ES-I3 (cell line): Measurements from ENCODE around the gene WNK2.

Experiments
- H3K36me3 ChIP-seq: 2 replicates; pipeline ENCODE4 v1.6.1; 2013; ENCODE audit warnings: mild to moderate bottlenecking, low read length, control low read depth, moderate library complexity; ENCODE audit not compliant: insufficient read depth
- H3K4me1 ChIP-seq: 2 replicates; pipeline ENCODE4 v1.6.1; 2013; ENCODE audit warnings: mild to moderate bottlenecking, control low read depth, low read length; ENCODE audit not compliant: insufficient read depth
- H3K9ac ChIP-seq: 2 replicates; pipeline ENCODE4 v1.6.1; 2013; ENCODE audit warnings: low read depth, mild to moderate bottlenecking, low read length, moderate library complexity
- H3K9me3 ChIP-seq: 2 replicates; pipeline ENCODE4 v1.6.1; 2013; ENCODE audit warnings: mild to moderate bottlenecking, low read length, moderate library complexity; ENCODE audit not compliant: control insufficient read depth, insufficient read depth

The WNK2 gene

DNA sequence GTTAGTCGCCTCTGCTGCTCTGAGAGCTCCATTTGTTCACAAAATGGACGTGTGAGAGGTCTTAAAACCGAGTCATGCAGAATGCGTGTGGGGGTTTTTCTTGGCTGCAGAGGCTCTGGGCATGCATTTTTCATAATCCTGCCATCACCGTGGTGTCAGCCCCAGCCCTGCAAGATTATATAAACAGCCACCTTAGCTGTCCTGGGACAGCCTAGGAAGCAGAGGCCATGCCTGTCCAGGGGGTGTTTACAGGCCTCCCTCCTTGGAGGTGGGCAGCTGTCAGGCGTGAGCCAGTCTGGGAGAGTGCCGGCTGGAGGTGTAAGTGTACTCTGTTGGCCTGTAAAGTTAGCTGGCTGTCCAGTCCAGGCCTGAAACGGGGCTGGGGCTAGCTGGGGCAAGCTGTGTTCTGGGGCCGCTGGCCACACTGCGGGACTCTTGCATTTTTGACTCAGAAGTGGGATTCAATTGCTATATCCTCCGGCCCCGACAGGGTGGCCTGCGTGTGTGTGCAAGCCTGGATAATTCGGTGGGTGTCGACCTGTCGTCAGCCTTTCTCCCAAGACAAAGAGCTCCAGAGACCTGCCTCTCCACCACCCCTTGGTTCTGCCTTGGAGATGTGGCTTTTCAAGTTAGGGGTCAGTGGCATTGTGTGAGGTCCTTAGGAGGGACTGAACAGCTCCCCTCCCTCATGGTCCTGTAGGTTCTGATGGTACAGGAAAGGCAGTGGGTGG, 2.4 kb downstream of the WNK2 start:
- H3K4me1 ChIP-seq, result peaks cover 3% of the 10 kb centered on the region; the same call in 1 of the 2 replicates
- H3K9ac ChIP-seq, result no peak overlapping the region
- no peaks in the 10 kb centered on the region for H3K36me3 ChIP-seq
- no peaks in the 10 kb centered on the region for H3K9me3 ChIP-seq

DNA sequence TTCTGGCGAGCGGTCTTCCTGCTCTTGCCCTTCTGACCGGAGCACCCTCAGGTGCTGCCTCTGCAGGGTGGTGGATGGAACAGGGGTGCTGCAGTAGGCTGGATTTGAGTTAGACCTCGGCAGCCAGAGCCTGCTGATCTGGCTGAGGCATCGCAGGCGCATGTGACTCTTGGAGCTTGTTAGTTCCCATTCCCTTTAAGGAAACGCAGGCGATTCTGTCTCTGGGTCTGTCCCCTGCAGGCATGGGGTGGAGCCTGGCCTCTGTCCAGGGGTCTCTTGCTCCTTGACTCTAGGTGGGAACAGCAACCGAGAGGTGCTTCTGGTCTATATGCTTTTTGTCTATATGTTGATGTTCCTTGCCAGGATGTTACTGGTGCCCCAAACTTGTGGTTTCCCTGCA, 3.1 kb downstream of the WNK2 start:
- Histone ChIP-seq H3K9me3 (no peaks in the 10 kb centered on the region), H3K4me1 (peaks cover 3% of the 10 kb centered on the region; the same call in 1 of the 2 replicates), H3K9ac (no peak overlapping the region), H3K36me3 (no peaks in the 10 kb centered on the region)

DNA sequence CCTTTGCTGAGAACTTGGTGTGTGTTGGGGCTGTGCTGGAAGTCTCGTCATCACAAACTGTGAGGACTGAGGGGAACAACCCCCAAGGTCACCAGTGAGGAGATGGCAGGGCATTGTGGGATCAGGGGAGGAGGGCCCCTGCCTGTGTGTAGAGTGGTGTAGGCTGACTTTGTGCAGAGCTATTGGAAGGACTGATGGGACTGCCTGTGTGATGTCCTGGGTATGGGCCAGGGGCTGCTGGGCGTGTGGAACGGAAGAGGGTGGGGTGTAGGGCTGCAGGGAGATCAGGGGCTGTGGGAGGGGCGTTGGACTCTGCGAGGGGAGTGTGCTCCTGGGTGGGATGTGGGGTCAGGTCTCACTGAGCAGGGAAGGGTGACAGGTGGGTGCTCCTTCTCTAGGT, 3.6 kb downstream of the WNK2 start:
- no peak overlapping the region for H3K9ac ChIP-seq
- no peaks in the 10 kb centered on the region for H3K36me3 ChIP-seq
- no peaks in the 10 kb centered on the region for H3K9me3 ChIP-seq
- H3K4me1 ChIP-seq, result peaks cover 3% of the 10 kb centered on the region; the same call in 1 of the 2 replicates

DNA sequence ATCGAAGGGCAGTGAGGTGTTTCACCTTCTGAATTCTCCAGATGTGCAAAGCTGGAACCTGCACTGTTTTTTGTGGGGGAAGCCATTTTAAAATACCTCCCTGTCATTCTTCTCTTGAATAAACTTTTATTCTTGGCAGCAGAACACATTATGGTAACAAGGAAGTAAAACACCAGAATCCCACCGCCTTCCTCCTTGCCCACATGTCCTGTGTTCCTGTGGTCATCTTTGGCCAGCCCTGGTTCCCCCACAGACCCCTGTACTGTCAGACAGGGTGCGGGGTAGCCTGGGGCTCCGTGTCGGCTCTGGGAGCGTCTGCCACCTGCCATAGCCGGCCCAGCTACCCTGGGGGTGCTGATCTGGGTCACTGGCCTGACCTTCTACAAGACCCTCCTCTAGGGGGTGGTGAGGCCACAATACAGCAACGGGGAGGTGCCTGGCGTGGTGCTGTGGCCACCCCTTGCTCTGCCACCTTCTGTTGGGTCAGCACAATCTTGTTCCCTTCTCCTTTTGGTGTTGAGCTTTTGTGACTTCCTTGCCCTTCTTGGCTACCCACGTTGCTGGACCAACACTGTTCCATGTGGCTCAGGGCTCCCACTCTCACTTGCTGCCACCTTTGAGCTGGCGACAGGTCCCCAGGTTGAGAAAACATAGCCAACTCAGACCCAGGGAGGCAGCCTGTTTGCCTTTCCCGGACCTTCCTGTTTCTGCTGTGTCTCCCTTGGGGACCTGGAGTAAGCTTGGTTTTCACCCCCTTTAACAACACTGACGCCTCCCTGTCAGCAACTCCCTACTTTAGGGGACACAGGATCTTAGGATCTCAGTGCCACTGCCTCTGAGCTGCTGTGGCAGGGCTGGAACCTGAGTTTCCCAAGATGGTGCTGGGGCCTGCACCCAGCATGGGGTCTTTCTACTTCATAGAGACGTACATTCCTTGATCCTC, 4.8 kb downstream of the WNK2 start:
- Histone ChIP-seq H3K9ac (no peak overlapping the region), H3K36me3 (no peaks in the 10 kb centered on the region), H3K4me1 (peaks cover 8% of the 10 kb centered on the region)

GRCh38 chr9:93189369-93190132, 5.6 kb downstream of the WNK2 start:
- H3K36me3 ChIP-seq, result no peaks in the 10 kb centered on the region
- H3K9me3 ChIP-seq, result no peaks in the 10 kb centered on the region
- no peak overlapping the region for H3K9ac ChIP-seq
- H3K4me1 ChIP-seq, result peaks cover 15% of the 10 kb centered on the region

More for the DNA sequence above, 4.8 kb downstream of the WNK2 start:
- H3K9me3 ChIP-seq, result no peaks in the 10 kb centered on the region

- Histone ChIP-seq H3K36me3 (no peaks in the 10 kb centered on the region), H3K4me1 (peaks cover 15% of the 10 kb centered on the region), H3K9ac (no peak overlapping the region), H3K9me3 (no peaks in the 10 kb centered on the region)
Measured at GRCh38 chr9:93190133-93190525, 6.2 kb downstream of the WNK2 start.

DNA sequence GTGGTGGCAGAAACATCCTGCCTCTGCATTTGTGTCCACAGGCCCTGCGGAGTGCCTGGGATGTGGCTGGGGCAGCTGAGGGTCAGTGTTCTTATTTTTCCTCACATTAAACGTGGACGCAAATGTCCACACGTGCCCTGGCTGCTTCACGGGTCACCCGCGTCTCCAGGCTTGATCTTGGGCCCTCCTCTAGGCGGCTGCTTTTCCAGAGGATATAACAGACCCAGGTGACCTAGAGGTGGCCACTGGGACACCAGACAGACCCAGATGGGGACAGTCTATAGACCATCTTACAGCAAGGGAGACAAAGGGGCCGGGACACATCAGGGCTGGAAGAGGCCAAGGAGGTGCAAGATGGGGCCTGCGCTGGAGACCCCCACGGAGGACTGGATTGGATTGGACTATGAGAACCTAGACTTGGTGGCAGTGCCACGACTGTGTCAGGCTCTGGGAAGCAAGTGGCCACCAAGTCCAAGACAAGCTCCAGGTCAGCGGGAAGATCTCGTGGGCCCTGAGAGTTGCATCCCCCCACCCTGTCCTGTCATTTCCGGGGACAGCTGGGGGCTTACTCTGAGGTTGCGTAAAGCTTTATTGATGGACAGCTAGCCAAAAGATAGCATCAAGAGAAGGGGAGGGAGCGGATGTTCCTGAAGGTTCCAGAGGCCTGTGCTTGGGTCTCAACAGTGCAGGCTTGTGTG, 6.9 kb downstream of the WNK2 start:
- Histone ChIP-seq H3K9ac (no peak overlapping the region), H3K9me3 (no peaks in the 10 kb centered on the region), H3K4me1 (peaks cover 12% of the 10 kb centered on the region), H3K36me3 (no peaks in the 10 kb centered on the region)

DNA sequence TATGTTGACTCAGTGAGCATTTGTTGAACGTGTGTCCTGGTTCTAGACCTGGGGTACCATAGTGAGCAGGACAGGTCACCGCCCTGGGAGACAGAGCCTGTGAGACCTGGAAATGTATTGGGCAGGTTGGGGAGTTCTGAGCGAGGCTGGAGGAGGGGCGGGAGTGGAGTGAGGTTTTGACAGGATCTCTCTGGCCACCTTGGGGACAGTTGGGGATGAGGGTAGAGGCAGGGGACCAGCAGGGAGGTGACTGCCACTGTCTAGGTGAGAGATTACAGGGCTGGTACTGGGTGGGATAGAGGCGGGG, 7.4 kb downstream of the WNK2 start:
- Histone ChIP-seq H3K36me3 (no peaks in the 10 kb centered on the region), H3K9me3 (no peaks in the 10 kb centered on the region)

DNA sequence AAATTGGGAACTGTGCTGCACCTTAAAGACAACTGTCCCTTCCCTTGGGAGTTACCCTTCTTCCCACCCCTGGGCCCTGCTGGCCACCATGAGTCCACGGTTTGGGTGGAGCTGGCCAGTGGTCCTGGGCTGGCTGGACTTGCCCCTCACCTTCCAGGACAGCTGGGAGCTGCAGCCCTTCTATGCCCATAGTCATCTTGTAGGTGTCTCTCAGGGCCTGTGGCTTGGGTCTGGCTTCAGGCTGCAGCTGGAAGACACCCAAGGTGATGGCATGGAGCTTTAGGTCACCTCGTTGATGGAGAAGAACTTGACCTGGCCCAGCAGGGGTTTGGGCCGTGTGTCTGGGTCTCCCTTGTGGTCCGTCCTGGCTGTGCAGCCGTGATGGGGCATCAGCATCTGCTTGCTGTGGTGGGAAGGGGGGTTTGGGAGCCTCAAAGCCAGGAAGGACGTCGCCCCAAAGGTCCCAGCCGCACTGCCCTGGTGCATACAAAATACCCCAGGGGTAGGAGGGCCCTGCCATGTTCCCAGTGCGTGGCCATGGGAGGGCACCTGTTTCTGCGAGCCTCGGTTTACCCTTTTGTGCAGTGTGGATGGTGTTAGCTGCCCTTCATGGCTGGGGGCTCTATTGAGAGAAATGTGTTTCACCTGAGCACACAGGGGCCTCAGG, 8.9 kb downstream of the WNK2 start:
- no peaks in the 10 kb centered on the region for H3K9me3 ChIP-seq
- no peak overlapping the region for H3K9ac ChIP-seq
- H3K36me3 ChIP-seq, result no peaks in the 10 kb centered on the region
- peaks cover 14% of the 10 kb centered on the region for H3K4me1 ChIP-seq

More for the DNA sequence above, 7.4 kb downstream of the WNK2 start:
- no peak overlapping the region for H3K9ac ChIP-seq
- peaks cover 11% of the 10 kb centered on the region for H3K4me1 ChIP-seq

DNA sequence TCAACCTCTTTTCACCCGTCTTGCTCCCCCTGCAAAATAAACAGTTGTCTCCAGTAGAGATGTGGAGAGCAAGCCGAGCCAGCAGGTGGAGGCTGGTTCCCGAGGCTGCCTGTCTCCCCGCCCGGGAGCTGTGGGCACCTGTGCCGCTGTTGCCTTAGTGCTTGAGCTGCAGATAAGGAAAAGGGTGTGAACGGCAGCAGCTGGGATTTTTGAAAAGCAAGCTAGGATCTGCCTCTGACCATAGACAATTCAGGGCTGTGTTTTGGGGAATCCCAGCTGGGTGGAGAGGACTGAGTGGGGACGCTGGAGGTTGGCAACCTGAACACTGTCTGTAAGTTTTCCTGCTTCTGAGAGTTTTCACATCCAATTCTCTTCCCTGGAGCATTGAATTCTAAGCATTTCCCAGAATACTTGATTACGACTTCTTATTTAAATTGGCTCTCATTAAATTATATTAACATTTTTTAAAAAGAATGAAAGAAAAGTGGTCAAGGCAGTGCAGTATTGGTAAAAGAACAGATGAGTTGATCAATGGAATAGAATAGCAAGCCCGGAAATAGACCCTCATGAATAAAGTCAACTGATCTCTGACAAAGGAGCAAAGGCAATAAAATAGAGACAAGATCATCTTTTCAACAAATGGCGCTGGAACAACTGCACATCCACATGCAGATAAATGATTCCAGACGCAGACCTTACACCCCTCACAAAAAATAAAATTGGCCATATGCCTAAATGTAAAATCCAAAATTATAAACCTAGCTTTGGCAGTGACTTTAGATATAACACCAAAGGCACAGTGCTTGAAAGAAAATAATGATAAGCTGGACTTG, 9.7 kb downstream of the WNK2 start:
- no peak overlapping the region for H3K9ac ChIP-seq
- H3K9me3 ChIP-seq, result no peaks in the 10 kb centered on the region
- H3K36me3 ChIP-seq, result no peaks in the 10 kb centered on the region
- H3K4me1 ChIP-seq, result peaks cover 14% of the 10 kb centered on the region

DNA sequence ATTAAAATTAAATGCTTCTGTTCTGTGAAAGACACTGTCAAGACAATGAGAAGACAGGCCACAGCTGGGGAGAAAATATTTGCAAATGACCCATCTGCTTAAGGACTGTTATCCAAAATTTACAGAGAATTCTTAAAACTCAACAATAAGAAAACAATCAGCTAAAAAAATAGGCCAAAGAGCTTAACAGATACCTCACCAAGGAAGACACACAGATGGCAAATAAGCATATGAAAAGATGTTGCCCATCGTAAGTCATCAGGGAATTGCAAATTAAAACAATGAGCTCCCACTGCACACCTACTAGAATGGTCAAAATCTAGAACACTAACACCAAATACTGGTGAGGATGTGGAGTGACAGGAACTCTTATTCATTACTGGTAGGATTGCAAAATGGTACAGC, 10.3 kb downstream of the WNK2 start:
- Histone ChIP-seq H3K36me3 (no peaks in the 10 kb centered on the region), H3K9me3 (no peaks in the 10 kb centered on the region)

DNA sequence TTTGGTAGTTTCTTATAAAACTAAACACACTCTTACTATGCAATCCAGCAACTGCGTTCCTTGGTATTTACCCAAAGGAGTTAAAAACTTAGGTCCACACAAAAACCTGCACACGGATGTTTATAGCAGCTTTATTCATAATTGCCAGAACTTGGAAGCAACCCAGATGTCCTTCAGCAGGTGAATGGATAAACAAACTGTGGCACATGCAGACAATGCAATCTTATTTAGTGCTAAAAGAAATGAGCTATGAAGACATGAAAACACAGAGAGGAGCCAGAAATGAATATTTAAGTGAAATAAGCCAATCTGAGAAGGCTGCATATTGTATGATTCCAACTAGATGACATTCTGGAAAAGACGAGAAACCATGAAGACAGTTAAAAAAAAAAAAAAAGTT, 10.7 kb downstream of the WNK2 start:
- H3K4me1 ChIP-seq, result peaks cover 14% of the 10 kb centered on the region
- H3K9me3 ChIP-seq, result no peaks in the 10 kb centered on the region
- no peaks in the 10 kb centered on the region for H3K36me3 ChIP-seq
- H3K9ac ChIP-seq, result no peak overlapping the region

More for the DNA sequence above, 10.3 kb downstream of the WNK2 start:
- Histone ChIP-seq H3K4me1 (peaks cover 14% of the 10 kb centered on the region), H3K9ac (no peak overlapping the region)
